K562 (cell line): ENCODE data around the gene SRPK3. TPM values are rescaled to one million over a fixed set of nuclear protein-coding genes. Genes with fewer than 3 reads are reported as not detected.
A peak's percentile ranks its signal among the peaks of the same experiment; 100 is the strongest.

Experiments
- ETV5 ChIP-seq: sonication (generic); formaldehyde crosslinking; IDR thresholded peaks from 2 replicates; pipeline ENCODE4 v1.4.0; 2020; ENCODE audit warnings: low read depth, mild to moderate bottlenecking, missing genetic modification reagents
- HNRNPH1 ChIP-seq: fragments of 200-400 bp; formaldehyde crosslinking; optimal IDR thresholded peaks from 2 replicates; pipeline ENCODE3; 2017; ENCODE audit warnings: low read depth, mild to moderate bottlenecking, low read length, moderate library complexity
- MTA1 ChIP-seq: fragments of 450-650 bp; IDR thresholded peaks from 2 replicates; pipeline ENCODE4 v1.6.1; 2017; ENCODE audit warnings: borderline replicate concordance
- MTA3 ChIP-seq: fragments of 450-650 bp; formaldehyde crosslinking; IDR thresholded peaks from 2 replicates; pipeline ENCODE4 v1.6.1; 2017; ENCODE audit warnings: mild to moderate bottlenecking, borderline replicate concordance
- MXI1 ChIP-seq: IDR thresholded peaks from 2 replicates; pipeline ENCODE4 v1.6.1; 2011; ENCODE audit warnings: low read depth, mild to moderate bottlenecking, improper control_type of control experiment, low read length
- NR2C1 ChIP-seq, 2 experiments: fragments of 450-650 bp; IDR thresholded peaks; 2 replicates each; pipeline ENCODE4 v1.6.1; 2017; ENCODE audit warnings: mild to moderate bottlenecking in 2 of 2, antibody characterized with exemption in 1 of 2, inconsistent platforms in 1 of 2, missing compliant biosample characterization in 1 of 2, missing genetic modification characterization in 1 of 2
- PHF8 ChIP-seq: fragments of 200-600 bp; sonication (generic); IDR thresholded peaks from 2 replicates; pipeline ENCODE4 v1.6.1; 2012; ENCODE audit warnings: mixed run types, mild to moderate bottlenecking, inconsistent platforms, low read length, moderate library complexity, borderline replicate concordance
- RBM22 ChIP-seq: fragments of 200-400 bp; formaldehyde crosslinking; IDR thresholded peaks from 2 replicates; pipeline ENCODE4 v1.6.1; 2018; ENCODE audit warnings: low read length, low read depth; ENCODE audit not compliant: poor library complexity, severe bottlenecking
- SIX5 ChIP-seq, 2 experiments: IDR thresholded peaks; 2 replicates each; pipeline ENCODE4 v1.6.1; 2011; ENCODE audit warnings: low read length in 2 of 2, borderline replicate concordance in 1 of 2, low read depth in 1 of 2, mild to moderate bottlenecking in 1 of 2, moderate library complexity in 1 of 2; ENCODE audit not compliant: insufficient read depth in 1 of 2
- ZNF263 ChIP-seq: sonication (generic); formaldehyde crosslinking; IDR thresholded peaks from 2 replicates; pipeline ENCODE4 v1.8.0; 2022; ENCODE audit warnings: mild to moderate bottlenecking, missing genetic modification reagents, borderline replicate concordance
- polyA plus RNA-seq, 8 experiments: library from polyadenylated mRNA; depleted of rRNA in 4 of 8; stranded (reverse) in 5 of 8; unstranded in 3 of 8; fragments of >200 nt; fragmentation: Nextera tagmentation in 2 of 8; fragmentation: Illumina TruSeq in 1 of 8; extraction: Ambion mirVana in 2 of 8; extraction: Trizol in 1 of 8; gene quantifications; 2 replicates each; pipeline versions ENCODE4 v1.2.1 to v1.2.3, GENCODE V29; 2011 to 2014; ENCODE audit warnings: inconsistent platforms in 1 of 8, missing spikeins in 1 of 8
- total RNA-seq, 7 experiments: library from RNA; depleted of rRNA in 6 of 7; stranded (reverse); fragments of >200 nt in 6 of 7; fragmentation: Illumina TruSeq in 2 of 7; extraction: Trizol in 2 of 7; gene quantifications; 2 replicates each; pipeline versions ENCODE4 v1.2.1 to v1.2.3, GENCODE V29; 2011 to 2021; ENCODE audit warnings: low replicate concordance in 1 of 7
- TF ChIP-seq, protein P1 (sequence below): sonication (generic); formaldehyde crosslinking; IDR thresholded peaks from 2 replicates; pipeline ENCODE4 v1.8.1; 2023; ENCODE audit warnings: missing genetic modification reagents, mild to moderate bottlenecking, borderline replicate concordance
- TF ChIP-seq, protein P2 (sequence below), 2 experiments: fragments of 450-650 bp; formaldehyde crosslinking in 1 of 2; IDR thresholded peaks; 2 replicates each; pipeline versions ENCODE4 v1.4.0 to v1.6.1; 2014 to 2020; ENCODE audit warnings: mild to moderate bottlenecking in 2 of 2, borderline replicate concordance in 1 of 2, low read depth in 1 of 2

Gene SRPK3
- total and polyA plus RNA-seq, 9 of the 15 experiments (the other 6 are each of a cell fraction or from before 2014, with no cell fraction given), result 0.01 to 0.09 (median 0.04) TPM; not detected in 2

GRCh38 chrX:153794018-153794896 lies 13.4 kb downstream of the SRPK3 start, which contains the start of the genes IDH3G and SSR4 (continued):
- TF ChIP-seq ZNF263 (CRISPR knock-in tag) (no peak), ETV5 (CRISPR knock-in tag) (peak; percentile 62), MTA3 (no peak), MXI1 (peak; percentile 61; the same call in 1 of the 2 replicates), SIX5 (IDR thresholded peaks at IDR 0.05; ENCODE audit: borderline replicate concordance in 1 of 2, insufficient read depth in 1 of 2, low read depth in 1 of 2, low read length in 2 of 2) (no peak), PHF8 (peak; percentile 74), HNRNPH1 (no peak), MTA1 (peak; percentile 71; the same call in 1 of the 2 replicates), RBM22 (no peak), NR2C1 (IDR thresholded peaks at IDR 0.05) (no peak), NR2C1 (tag; IDR thresholded peaks at IDR 0.05) (no peak)
- TF ChIP-seq, protein P1, sequence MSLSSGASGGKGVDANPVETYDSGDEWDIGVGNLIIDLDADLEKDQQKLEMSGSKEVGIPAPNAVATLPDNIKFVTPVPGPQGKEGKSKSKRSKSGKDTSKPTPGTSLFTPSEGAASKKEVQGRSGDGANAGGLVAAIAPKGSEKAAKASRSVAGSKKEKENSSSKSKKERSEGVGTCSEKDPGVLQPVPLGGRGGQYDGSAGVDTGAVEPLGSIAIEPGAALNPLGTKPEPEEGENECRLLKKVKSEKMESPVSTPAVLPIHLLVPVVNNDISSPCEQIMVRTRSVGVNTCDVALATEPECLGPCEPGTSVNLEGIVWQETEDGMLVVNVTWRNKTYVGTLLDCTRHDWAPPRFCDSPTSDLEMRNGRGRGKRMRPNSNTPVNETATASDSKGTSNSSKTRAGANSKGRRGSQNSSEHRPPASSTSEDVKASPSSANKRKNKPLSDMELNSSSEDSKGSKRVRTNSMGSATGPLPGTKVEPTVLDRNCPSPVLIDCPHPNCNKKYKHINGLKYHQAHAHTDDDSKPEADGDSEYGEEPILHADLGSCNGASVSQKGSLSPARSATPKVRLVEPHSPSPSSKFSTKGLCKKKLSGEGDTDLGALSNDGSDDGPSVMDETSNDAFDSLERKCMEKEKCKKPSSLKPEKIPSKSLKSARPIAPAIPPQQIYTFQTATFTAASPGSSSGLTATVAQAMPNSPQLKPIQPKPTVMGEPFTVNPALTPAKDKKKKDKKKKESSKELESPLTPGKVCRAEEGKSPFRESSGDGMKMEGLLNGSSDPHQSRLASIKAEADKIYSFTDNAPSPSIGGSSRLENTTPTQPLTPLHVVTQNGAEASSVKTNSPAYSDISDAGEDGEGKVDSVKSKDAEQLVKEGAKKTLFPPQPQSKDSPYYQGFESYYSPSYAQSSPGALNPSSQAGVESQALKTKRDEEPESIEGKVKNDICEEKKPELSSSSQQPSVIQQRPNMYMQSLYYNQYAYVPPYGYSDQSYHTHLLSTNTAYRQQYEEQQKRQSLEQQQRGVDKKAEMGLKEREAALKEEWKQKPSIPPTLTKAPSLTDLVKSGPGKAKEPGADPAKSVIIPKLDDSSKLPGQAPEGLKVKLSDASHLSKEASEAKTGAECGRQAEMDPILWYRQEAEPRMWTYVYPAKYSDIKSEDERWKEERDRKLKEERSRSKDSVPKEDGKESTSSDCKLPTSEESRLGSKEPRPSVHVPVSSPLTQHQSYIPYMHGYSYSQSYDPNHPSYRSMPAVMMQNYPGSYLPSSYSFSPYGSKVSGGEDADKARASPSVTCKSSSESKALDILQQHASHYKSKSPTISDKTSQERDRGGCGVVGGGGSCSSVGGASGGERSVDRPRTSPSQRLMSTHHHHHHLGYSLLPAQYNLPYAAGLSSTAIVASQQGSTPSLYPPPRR (CRISPR knock-in tag), result no peak
- TF ChIP-seq, protein P2, sequence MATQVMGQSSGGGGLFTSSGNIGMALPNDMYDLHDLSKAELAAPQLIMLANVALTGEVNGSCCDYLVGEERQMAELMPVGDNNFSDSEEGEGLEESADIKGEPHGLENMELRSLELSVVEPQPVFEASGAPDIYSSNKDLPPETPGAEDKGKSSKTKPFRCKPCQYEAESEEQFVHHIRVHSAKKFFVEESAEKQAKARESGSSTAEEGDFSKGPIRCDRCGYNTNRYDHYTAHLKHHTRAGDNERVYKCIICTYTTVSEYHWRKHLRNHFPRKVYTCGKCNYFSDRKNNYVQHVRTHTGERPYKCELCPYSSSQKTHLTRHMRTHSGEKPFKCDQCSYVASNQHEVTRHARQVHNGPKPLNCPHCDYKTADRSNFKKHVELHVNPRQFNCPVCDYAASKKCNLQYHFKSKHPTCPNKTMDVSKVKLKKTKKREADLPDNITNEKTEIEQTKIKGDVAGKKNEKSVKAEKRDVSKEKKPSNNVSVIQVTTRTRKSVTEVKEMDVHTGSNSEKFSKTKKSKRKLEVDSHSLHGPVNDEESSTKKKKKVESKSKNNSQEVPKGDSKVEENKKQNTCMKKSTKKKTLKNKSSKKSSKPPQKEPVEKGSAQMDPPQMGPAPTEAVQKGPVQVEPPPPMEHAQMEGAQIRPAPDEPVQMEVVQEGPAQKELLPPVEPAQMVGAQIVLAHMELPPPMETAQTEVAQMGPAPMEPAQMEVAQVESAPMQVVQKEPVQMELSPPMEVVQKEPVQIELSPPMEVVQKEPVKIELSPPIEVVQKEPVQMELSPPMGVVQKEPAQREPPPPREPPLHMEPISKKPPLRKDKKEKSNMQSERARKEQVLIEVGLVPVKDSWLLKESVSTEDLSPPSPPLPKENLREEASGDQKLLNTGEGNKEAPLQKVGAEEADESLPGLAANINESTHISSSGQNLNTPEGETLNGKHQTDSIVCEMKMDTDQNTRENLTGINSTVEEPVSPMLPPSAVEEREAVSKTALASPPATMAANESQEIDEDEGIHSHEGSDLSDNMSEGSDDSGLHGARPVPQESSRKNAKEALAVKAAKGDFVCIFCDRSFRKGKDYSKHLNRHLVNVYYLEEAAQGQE (IDR thresholded peaks at IDR 0.05; ENCODE audit: borderline replicate concordance), result no peak
- TF ChIP-seq, protein P2 (CRISPR knock-in tag; IDR thresholded peaks at IDR 0.05; ENCODE audit: low read depth), result no peak
